ENCODE results near the gene TIGD3.

DNA sequence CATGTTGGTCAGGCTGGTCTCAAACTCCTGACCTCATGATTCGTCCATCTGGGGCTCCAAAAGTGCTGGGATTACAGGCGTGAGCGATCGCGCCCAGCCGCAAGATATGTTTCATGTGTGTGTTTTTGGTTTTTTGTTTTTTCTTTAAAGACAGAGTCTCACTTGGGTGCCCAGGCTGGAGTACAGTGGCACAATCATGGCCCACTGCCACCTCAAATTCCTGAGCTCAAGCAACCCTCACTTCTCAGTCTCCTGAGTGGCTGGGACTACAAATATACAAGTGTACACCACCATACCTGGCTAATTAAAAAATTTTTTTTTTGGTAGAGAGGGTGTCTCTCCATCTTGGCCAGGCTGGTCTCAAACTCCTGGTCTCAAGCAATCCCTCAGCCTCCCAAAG is 8.4 kb downstream of the TIGD3 start:
- TF ChIP-seq, protein P1, sequence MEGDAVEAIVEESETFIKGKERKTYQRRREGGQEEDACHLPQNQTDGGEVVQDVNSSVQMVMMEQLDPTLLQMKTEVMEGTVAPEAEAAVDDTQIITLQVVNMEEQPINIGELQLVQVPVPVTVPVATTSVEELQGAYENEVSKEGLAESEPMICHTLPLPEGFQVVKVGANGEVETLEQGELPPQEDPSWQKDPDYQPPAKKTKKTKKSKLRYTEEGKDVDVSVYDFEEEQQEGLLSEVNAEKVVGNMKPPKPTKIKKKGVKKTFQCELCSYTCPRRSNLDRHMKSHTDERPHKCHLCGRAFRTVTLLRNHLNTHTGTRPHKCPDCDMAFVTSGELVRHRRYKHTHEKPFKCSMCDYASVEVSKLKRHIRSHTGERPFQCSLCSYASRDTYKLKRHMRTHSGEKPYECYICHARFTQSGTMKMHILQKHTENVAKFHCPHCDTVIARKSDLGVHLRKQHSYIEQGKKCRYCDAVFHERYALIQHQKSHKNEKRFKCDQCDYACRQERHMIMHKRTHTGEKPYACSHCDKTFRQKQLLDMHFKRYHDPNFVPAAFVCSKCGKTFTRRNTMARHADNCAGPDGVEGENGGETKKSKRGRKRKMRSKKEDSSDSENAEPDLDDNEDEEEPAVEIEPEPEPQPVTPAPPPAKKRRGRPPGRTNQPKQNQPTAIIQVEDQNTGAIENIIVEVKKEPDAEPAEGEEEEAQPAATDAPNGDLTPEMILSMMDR (IDR thresholded peaks at IDR 0.05), result no peak
- no peak for TF ChIP-seq POLR2A (IDR thresholded peaks at IDR 0.05)

All from right lobe of liver (tissue), 4 donors.